WTC11 (cell line): ENCODE data around the gene SLC6A18. TPM values are rescaled to one million over a fixed set of nuclear protein-coding genes. Genes with fewer than 3 reads are reported as not detected.

Experiments
- ATAC-seq: fragments of 200-7000 bp; cut with Tn5 transposase; 2 replicates; pipeline ENCODE4 v1.10.0; 2021; ENCODE audit warnings: mild to moderate bottlenecking, moderate library complexity
- CTCF ChIA-PET: fragments of 300-600 bp; sonication (Branson Sonifier 250); formaldehyde crosslinking; loops from one replicate; lab custom pipeline; 2021; ENCODE audit warnings: antibody characterized with exemption; lab: Charles Lee
- POLR2A ChIA-PET: fragments of 350-600 bp; sonication (Branson Sonifier 250); formaldehyde crosslinking; loops from one replicate; lab custom pipeline; 2021; ENCODE audit warnings: antibody characterized with exemption; lab: Charles Lee
- DNase-seq: peaks from one replicate; pipeline ENCODE4 v3.0.0; 2021; ENCODE audit warnings: low spot score
- H3K27ac Mint-ChIP-seq: 2 replicates; pipeline ENCODE4 v1.8.0; 2021; ENCODE audit warnings: mixed read lengths
- H3K27me3 Mint-ChIP-seq: 2 replicates; pipeline ENCODE4 v1.8.0; 2021; ENCODE audit warnings: low read depth, mild to moderate bottlenecking, moderate library complexity, mixed read lengths
- H3K36me3 Mint-ChIP-seq: 2 replicates; pipeline ENCODE4 v1.8.0; 2021; ENCODE audit warnings: mixed read lengths
- H3K4me1 Mint-ChIP-seq: 2 replicates; pipeline ENCODE4 v1.8.0; 2022; ENCODE audit warnings: mixed read lengths
- H3K4me3 Mint-ChIP-seq: 2 replicates; pipeline ENCODE4 v1.8.0; 2021; ENCODE audit warnings: mild to moderate bottlenecking, moderate library complexity, mixed read lengths
- H3K9me3 Mint-ChIP-seq: 2 replicates; pipeline ENCODE4 v1.8.0; 2021; ENCODE audit warnings: mixed read lengths
- AFF4 ChIP-seq: sonication (generic); formaldehyde crosslinking; IDR thresholded peaks from 2 replicates; pipeline ENCODE4 v1.8.1; 2023; ENCODE audit warnings: mild to moderate bottlenecking, missing genetic modification reagents, borderline replicate concordance
- EMX1 ChIP-seq: fragments of 250-450 bp; sonication (Bioruptor Pico); IDR thresholded peaks from 2 replicates; pipeline ENCODE4 v1.8.0; 2021; ENCODE audit warnings: mild to moderate bottlenecking
- ESRRA ChIP-seq: sonication (generic); formaldehyde crosslinking; IDR thresholded peaks from 2 replicates; pipeline ENCODE4 v1.8.1; 2022; ENCODE audit warnings: mild to moderate bottlenecking, missing genetic modification reagents, borderline replicate concordance
- FOXP1 ChIP-seq: sonication (generic); formaldehyde crosslinking; IDR thresholded peaks from 2 replicates; pipeline ENCODE4 v1.8.0; 2022; ENCODE audit warnings: missing genetic modification reagents, mild to moderate bottlenecking, moderate library complexity, borderline replicate concordance
- GABPB1 ChIP-seq: sonication (generic); formaldehyde crosslinking; IDR thresholded peaks from 2 replicates; pipeline ENCODE4 v1.8.1; 2023; ENCODE audit warnings: mild to moderate bottlenecking, missing genetic modification reagents
- GRHL2 ChIP-seq: fragments of 250-450 bp; sonication (Bioruptor Pico); IDR thresholded peaks from 2 replicates; pipeline ENCODE4 v1.8.0; 2022; ENCODE audit warnings: mild to moderate bottlenecking, moderate library complexity; ENCODE audit not compliant: insufficient replicate concordance, severe bottlenecking
- JUN ChIP-seq: sonication (generic); formaldehyde crosslinking; IDR thresholded peaks from 2 replicates; pipeline ENCODE4 v1.8.0; 2023; ENCODE audit warnings: mild to moderate bottlenecking, missing genetic modification reagents
- KAT7 ChIP-seq: sonication (generic); formaldehyde crosslinking; IDR thresholded peaks from 2 replicates; pipeline ENCODE4 v1.8.1; 2023; ENCODE audit warnings: missing genetic modification reagents, mild to moderate bottlenecking, borderline replicate concordance
- NFE2L1 ChIP-seq: sonication (generic); formaldehyde crosslinking; IDR thresholded peaks from 2 replicates; pipeline ENCODE4 v1.8.1; 2023; ENCODE audit warnings: missing genetic modification reagents
- NR2C2 ChIP-seq: sonication (generic); formaldehyde crosslinking; IDR thresholded peaks from 2 replicates; pipeline ENCODE4 v1.8.0; 2022; ENCODE audit warnings: mild to moderate bottlenecking, missing genetic modification reagents
- USF2 ChIP-seq: sonication (generic); formaldehyde crosslinking; IDR thresholded peaks from 2 replicates; pipeline ENCODE4 v1.8.1; 2023; ENCODE audit warnings: mild to moderate bottlenecking, missing genetic modification reagents, moderate library complexity
- ZBTB43 ChIP-seq: sonication (generic); formaldehyde crosslinking; IDR thresholded peaks from 2 replicates; pipeline ENCODE4 v1.8.1; 2023; ENCODE audit warnings: mild to moderate bottlenecking, missing genetic modification reagents
- ZMAT4 ChIP-seq: fragments of 250-450 bp; sonication (Bioruptor Pico); IDR thresholded peaks from 2 replicates; pipeline ENCODE4 v1.9.0; 2021; ENCODE audit warnings: mild to moderate bottlenecking
- ZNF219 ChIP-seq: sonication (generic); formaldehyde crosslinking; IDR thresholded peaks from 2 replicates; pipeline ENCODE4 v1.8.0; 2023; ENCODE audit warnings: missing genetic modification reagents, mild to moderate bottlenecking, borderline replicate concordance
- ZNF396 ChIP-seq: fragments of 250-450 bp; sonication (Bioruptor Pico); IDR thresholded peaks from 2 replicates; pipeline ENCODE4 v1.8.0; 2021; ENCODE audit warnings: mild to moderate bottlenecking, moderate library complexity, borderline replicate concordance
- ZNF425 ChIP-seq: fragments of 250-450 bp; sonication (Bioruptor Pico); conservative IDR thresholded peaks from 2 replicates; pipeline ENCODE4 v1.9.0; 2021; ENCODE audit warnings: mild to moderate bottlenecking
- ZSCAN18 ChIP-seq: fragments of 250-450 bp; sonication (Bioruptor Pico); IDR thresholded peaks from 2 replicates; pipeline ENCODE4 v2.1.2; 2022; ENCODE audit warnings: mild to moderate bottlenecking, moderate library complexity
- total RNA-seq: library from RNA; stranded (reverse); gene quantifications from 3 replicates; pipeline ENCODE4 v1.2.3, GENCODE V29; 2021

SLC6A18 gene
- total RNA-seq, 1 experiment from 2014 or later: not detected

GRCh38 chr5:1257363-1257762 is 32.2 kb downstream of the SLC6A18 start (continued):
- TF ChIP-seq ESRRA: no peak
- TF ChIP-seq KAT7 (CRISPR knock-in tag): no peak
- no peak for TF ChIP-seq ZMAT4
- no peak for TF ChIP-seq FOXP1 (CRISPR knock-in tag)
- no peak for TF ChIP-seq NR2C2 (CRISPR knock-in tag)
- no peak for TF ChIP-seq NFE2L1 (CRISPR knock-in tag)
- TF ChIP-seq JUN (CRISPR knock-in tag): no peak

GRCh38 chr5:1257841-1258240 is 32.7 kb downstream of the SLC6A18 start:
- TF ChIP-seq ZNF396 (CRISPR knock-in tag) (no peak), ZNF219 (CRISPR knock-in tag) (no peak), ZSCAN18 (no peak), EMX1 (no peak), ZBTB43 (CRISPR knock-in tag) (no peak)
- Mint-ChIP-seq H3K27ac (no peak overlapping the region), H3K27me3 (peaks cover 7% of the 10 kb centered on the region), H3K36me3 (peaks cover 30% of the 10 kb centered on the region), H3K4me1 (no peaks in the 10 kb centered on the region), H3K9me3 (peaks cover 14% of the 10 kb centered on the region), H3K4me3 (no peak overlapping the region)
- no peak for ATAC-seq
- POLR2A ChIA-PET: no interaction called here
- DNase-seq: no peak
- CTCF ChIA-PET: no interaction called here

GRCh38 chr5:1259806-1260480 is 34.8 kb downstream of the SLC6A18 start:
- DNase-seq: no peak
- ChIA-PET POLR2A (no interaction called here), CTCF (no interaction called here)
- peaks cover 7% of the 10 kb centered on the region for H3K27me3 Mint-ChIP-seq
- peaks cover 51% of the 10 kb centered on the region for H3K36me3 Mint-ChIP-seq
- no peak overlapping the region for H3K4me3 Mint-ChIP-seq
- ATAC-seq: no peak
- no peak overlapping the region; the same call in 1 of the 2 replicates for H3K27ac Mint-ChIP-seq
- H3K4me1 Mint-ChIP-seq: no peaks in the 10 kb centered on the region
- TF ChIP-seq AFF4 (CRISPR knock-in tag) (no peak), KAT7 (CRISPR knock-in tag) (no peak), ZNF425 (CRISPR knock-in tag) (no peak), USF2 (CRISPR knock-in tag) (no peak), GABPB1 (no peak), ZBTB43 (CRISPR knock-in tag) (0 out of 2 replicates have a peak, but pooled peaks have one; percentile 47), GRHL2 (CRISPR knock-in tag) (no peak)
- peaks cover 14% of the 10 kb centered on the region for H3K9me3 Mint-ChIP-seq
